HFFc6 (cell line): ENCODE results near the gene CXCL11. TPM values are rescaled to one million over a fixed set of nuclear protein-coding genes. Genes with fewer than 3 reads are reported as not detected.

Experiments used
- DNase-seq: peaks from one replicate; pipeline ENCODE4 v3.0.0-alpha.2; 2018
- H3K27ac Mint-ChIP-seq: 2 replicates; pipeline ENCODE4 v1.8.0; 2020; ENCODE audit warnings: mild to moderate bottlenecking, mixed read lengths
- H3K27me3 Mint-ChIP-seq: 2 replicates; pipeline ENCODE4 v1.8.0; 2021; ENCODE audit warnings: mild to moderate bottlenecking, moderate library complexity, mixed read lengths; ENCODE audit not compliant: insufficient read depth
- H3K36me3 Mint-ChIP-seq: 2 replicates; pipeline ENCODE4 v1.8.0; 2021; ENCODE audit warnings: low read depth, mixed read lengths
- H3K4me1 Mint-ChIP-seq: 2 replicates; pipeline ENCODE4 v1.8.0; 2020; ENCODE audit warnings: low read depth, mixed read lengths
- H3K4me3 Mint-ChIP-seq: 2 replicates; pipeline ENCODE4 v1.8.0; 2020; ENCODE audit warnings: mild to moderate bottlenecking, moderate library complexity, mixed read lengths
- H3K9me3 Mint-ChIP-seq: 2 replicates; pipeline ENCODE4 v1.8.0; 2020; ENCODE audit warnings: mild to moderate bottlenecking, mixed read lengths
- total RNA-seq, 6 experiments: library from RNA; stranded (reverse); fragmentation: NEBNext Ultra II Directional; extraction: Animal tissue kit (Norgen Biotek cat#: 25700); gene quantifications; 2 replicates in 1 of 6; 3 replicates in 5 of 6; pipeline ENCODE4 v1.2.3, GENCODE V29; 2021
- TF ChIP-seq, protein P1 (sequence below): fragments of 200-600 bp; sonication (generic); IDR thresholded peaks from 2 replicates; pipeline ENCODE4 v1.5.0; 2021; ENCODE audit warnings: antibody characterized with exemption, mild to moderate bottlenecking

CXCL11 gene
- total RNA-seq, 6 experiments from 2014 or later: not detected

DNA sequence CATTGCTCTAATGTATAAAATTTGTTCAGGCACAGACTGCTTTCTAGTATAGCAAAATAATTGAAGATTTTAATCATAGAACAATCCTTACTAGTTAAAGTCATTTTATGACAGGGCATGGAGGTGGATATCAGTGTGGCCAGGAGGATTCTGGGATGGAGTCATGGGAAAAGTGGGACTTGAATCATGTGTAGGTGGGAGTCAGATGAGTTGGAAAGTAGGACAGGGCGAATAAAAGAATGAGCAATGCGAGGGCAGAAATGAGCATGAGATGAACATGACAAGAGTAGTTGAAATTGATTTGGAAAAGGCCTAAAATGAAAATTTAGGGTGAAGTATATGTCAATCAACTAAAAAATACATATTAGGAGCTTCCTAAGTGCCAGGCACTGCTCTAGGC, 37.9 kb downstream of the CXCL11 start:
- Mint-ChIP-seq H3K36me3 (no peaks in the 10 kb centered on the region), H3K9me3 (no peaks in the 10 kb centered on the region), H3K4me3 (no peak overlapping the region), H3K27ac (no peak overlapping the region), H3K4me1 (peaks cover 6% of the 10 kb centered on the region; the same call in 1 of the 2 replicates), H3K27me3 (peaks cover 2% of the 10 kb centered on the region; the same call in 1 of the 2 replicates)
- DNase-seq: no peak
- TF ChIP-seq, protein P1, sequence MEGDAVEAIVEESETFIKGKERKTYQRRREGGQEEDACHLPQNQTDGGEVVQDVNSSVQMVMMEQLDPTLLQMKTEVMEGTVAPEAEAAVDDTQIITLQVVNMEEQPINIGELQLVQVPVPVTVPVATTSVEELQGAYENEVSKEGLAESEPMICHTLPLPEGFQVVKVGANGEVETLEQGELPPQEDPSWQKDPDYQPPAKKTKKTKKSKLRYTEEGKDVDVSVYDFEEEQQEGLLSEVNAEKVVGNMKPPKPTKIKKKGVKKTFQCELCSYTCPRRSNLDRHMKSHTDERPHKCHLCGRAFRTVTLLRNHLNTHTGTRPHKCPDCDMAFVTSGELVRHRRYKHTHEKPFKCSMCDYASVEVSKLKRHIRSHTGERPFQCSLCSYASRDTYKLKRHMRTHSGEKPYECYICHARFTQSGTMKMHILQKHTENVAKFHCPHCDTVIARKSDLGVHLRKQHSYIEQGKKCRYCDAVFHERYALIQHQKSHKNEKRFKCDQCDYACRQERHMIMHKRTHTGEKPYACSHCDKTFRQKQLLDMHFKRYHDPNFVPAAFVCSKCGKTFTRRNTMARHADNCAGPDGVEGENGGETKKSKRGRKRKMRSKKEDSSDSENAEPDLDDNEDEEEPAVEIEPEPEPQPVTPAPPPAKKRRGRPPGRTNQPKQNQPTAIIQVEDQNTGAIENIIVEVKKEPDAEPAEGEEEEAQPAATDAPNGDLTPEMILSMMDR: no peak

DNA sequence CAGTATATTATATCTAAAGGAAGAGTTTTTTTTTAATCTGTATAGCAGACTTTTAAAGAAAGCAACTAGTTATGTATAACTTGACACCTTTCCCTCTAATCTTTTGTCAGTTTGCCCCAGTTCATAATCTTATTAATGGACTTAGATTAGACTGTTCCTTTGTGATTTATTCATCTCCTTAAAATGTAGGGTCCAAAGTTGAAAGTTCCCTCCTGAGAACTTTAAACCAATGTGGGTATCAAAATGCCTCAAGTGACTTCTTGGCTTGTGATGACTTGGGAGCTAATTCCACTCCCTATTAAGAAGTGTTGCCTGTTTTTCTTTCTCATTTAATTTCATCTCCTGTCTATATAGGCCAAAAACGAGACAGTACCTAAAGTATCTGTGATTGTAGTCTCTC, 38.8 kb downstream of the CXCL11 start:
- Mint-ChIP-seq H3K36me3 (no peaks in the 10 kb centered on the region), H3K27me3 (no peaks in the 10 kb centered on the region), H3K9me3 (no peaks in the 10 kb centered on the region), H3K4me1 (peaks cover 6% of the 10 kb centered on the region; the same call in 1 of the 2 replicates), H3K4me3 (no peak overlapping the region), H3K27ac (no peak overlapping the region)
- TF ChIP-seq, protein P1: no peak
- no peak for DNase-seq

DNA sequence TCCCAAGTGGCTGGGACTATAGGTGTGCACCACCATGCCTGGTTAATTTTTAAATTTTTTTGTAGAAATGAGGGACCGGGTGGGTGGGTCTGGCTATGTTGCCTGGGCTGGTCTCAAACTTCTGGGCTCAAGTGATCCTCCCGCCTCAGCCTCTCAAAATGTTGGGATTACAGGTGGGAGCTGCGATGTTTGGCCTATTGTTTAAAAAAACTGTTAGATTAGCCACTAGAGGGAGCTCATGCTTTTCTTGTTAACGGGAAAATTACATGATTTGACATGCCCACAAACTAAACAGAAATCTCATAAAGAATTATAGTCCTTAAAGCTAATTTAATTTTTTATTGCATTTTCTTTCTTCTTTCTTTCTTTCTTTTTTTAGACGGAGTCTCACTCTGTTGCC, 40.1 kb downstream of the CXCL11 start:
- no peaks in the 10 kb centered on the region; the same call in 1 of the 2 replicates for H3K27me3 Mint-ChIP-seq
- peaks cover 6% of the 10 kb centered on the region; the same call in 1 of the 2 replicates for H3K4me1 Mint-ChIP-seq
- no peaks in the 10 kb centered on the region for H3K36me3 Mint-ChIP-seq
- TF ChIP-seq, protein P1: peak; percentile 92
- no peaks in the 10 kb centered on the region for H3K9me3 Mint-ChIP-seq
- no peak overlapping the region for H3K4me3 Mint-ChIP-seq
- DNase-seq: peak; percentile 51
- H3K27ac Mint-ChIP-seq: no peak overlapping the region

DNA sequence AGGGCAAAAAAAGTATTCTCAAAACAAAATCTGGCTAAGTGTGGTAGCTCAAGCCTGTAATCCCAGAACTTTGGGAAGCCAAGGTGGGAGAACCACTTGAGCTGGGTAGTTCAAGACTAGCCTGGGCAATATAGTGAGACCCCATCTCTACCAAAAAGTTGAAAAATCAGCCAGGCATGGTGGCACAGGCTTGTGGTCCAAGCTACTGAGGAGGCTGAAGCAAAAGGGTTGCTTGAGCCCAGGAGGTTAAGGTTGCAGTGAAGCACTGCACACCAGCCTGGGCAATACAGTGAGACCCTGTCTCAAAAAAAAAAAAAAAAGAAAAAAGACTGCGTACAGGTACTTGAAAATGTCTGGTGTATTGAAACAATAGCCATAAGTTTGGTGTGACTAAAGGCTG, 43.4 kb downstream of the CXCL11 start:
- DNase-seq: no peak
- H3K27ac Mint-ChIP-seq: no peak overlapping the region
- TF ChIP-seq, protein P1: no peak
- H3K9me3 Mint-ChIP-seq: no peaks in the 10 kb centered on the region
- H3K36me3 Mint-ChIP-seq: peaks cover 16% of the 10 kb centered on the region
- peaks cover 29% of the 10 kb centered on the region for H3K4me1 Mint-ChIP-seq
- no peak overlapping the region for H3K4me3 Mint-ChIP-seq
- H3K27me3 Mint-ChIP-seq: peaks cover 2% of the 10 kb centered on the region; the same call in 1 of the 2 replicates

DNA sequence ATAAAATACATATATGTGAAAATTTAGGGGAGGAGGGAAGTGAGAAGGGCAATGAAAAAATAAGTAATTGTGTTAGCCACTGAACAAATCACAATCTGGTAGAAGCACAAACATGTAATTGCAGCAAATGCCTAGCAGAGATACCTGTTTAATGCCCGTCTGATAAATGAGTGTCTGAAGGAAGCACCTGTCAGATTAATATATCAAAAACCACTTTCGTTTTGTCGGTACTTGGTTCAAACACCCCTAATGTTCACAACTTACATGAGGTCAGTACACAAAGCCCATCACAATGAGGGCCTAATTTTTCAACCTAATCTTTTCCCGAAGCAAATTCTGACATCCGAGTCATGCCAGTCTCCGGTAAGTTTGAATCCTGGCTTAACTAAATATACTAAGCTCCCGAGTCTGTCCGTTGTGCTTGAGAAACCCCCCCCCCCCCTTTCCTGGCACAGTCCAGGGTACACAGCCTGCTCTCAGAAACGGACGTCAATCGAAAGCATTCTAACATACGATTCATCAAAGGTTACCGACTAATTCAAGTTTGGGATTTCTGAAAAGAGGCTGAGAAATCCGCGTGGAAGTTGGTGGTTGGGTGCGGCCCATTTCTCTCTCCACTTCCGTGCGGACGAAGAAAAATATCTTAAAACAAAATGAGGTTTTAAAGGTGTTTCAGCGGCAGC, 45.9 kb downstream of the CXCL11 start:
- Mint-ChIP-seq H3K4me3 (peak overlapping the region; percentile 93), H3K36me3 (peaks cover 16% of the 10 kb centered on the region), H3K27me3 (peaks cover 2% of the 10 kb centered on the region; the same call in 1 of the 2 replicates), H3K27ac (peak overlapping the region; percentile 79), H3K9me3 (no peaks in the 10 kb centered on the region), H3K4me1 (peaks cover 23% of the 10 kb centered on the region)
- TF ChIP-seq, protein P1: no peak
- no peak for DNase-seq
